HT-29 (cell line): ENCODE data around the gene RTN4RL2. TPM values are rescaled to one million over a fixed set of nuclear protein-coding genes. Genes with fewer than 3 reads are reported as not detected.
"Not testable (repeated sequence)": the region's sequence is repeated elsewhere in the genome, so short reads cannot be mapped to it uniquely, and the experiment has no call there.

Experiments used
- DNase-seq: peaks from one replicate; pipeline ENCODE4 v3.0.0-alpha.2; 2015; ENCODE audit warnings: low spot score
- total RNA-seq: library from RNA; depleted of rRNA; stranded (reverse); fragments of >200 nt; shearing (Covaris generic); gene quantifications from 2 replicates; pipeline ENCODE4 v1.2.3, GENCODE V29; 2014

Gene RTN4RL2
- total RNA-seq, 1 experiment from 2014 or later: 0.79 TPM

GRCh38 chr11:57432714-57433163, 27.6 kb upstream of the RTN4RL2 start:
- no peak for DNase-seq

GRCh38 chr11:57434640-57435546, 25.4 kb upstream of the RTN4RL2 start:
- no peak for DNase-seq

- no peak for DNase-seq
Observed at GRCh38 chr11:57436031-57436430, 24.3 kb upstream of the RTN4RL2 start.

- no peak for DNase-seq
Observed at GRCh38 chr11:57438345-57439285, 21.7 kb upstream of the RTN4RL2 start.

GRCh38 chr11:57439786-57440185, 20.5 kb upstream of the RTN4RL2 start:
- no peak for DNase-seq

- DNase-seq: no peak
Observed at GRCh38 chr11:57440744-57441414, 19.4 kb upstream of the RTN4RL2 start.

- DNase-seq: peak; percentile 33
Observed at GRCh38 chr11:57444362-57445121, 15.8 kb upstream of the RTN4RL2 start.

GRCh38 chr11:57445122-57445394, 15.3 kb upstream of the RTN4RL2 start:
- not testable (repeated sequence) for DNase-seq

GRCh38 chr11:57446055-57446454, 14.3 kb upstream of the RTN4RL2 start:
- DNase-seq: no peak

- DNase-seq: peak; percentile 58
Observed at GRCh38 chr11:57453543-57454177, 6.7 kb upstream of the RTN4RL2 start.

- peak; percentile 93 for DNase-seq
Observed at GRCh38 chr11:57456960-57457642, 3.2 kb upstream of the RTN4RL2 start.

GRCh38 chr11:57457643-57458023, 2.7 kb upstream of the RTN4RL2 start:
- DNase-seq: no peak

- DNase-seq: no peak
Observed at GRCh38 chr11:57458060-57458409, 2.3 kb upstream of the RTN4RL2 start.

GRCh38 chr11:57458410-57459163, 1.7 kb upstream of the RTN4RL2 start:
- DNase-seq: peak; percentile 53

- no peak for DNase-seq
Observed at GRCh38 chr11:57459164-57460021, 935 bp upstream of the RTN4RL2 start.

- DNase-seq: no peak
Observed at GRCh38 chr11:57460758-57461749, 726 bp downstream of the RTN4RL2 start.

- no peak for DNase-seq
Observed at GRCh38 chr11:57461841-57462489, 1.6 kb downstream of the RTN4RL2 start.
